Prostate gland (tissue), 2 donors: ENCODE measurements around the gene SLC17A9.

Source experiments
- CTCF ChIP-seq, 4 experiments: fragments of 200-600 bp in 2 of 4; fragments of 450-650 bp in 2 of 4; sonication (generic) in 2 of 4; IDR thresholded peaks; 1 replicate in 3 of 4; 2 replicates in 1 of 4; pipeline ENCODE4 v1.5.1; 2016 to 2019; ENCODE audit warnings: antibody characterized with exemption in 4 of 4, mild to moderate bottlenecking in 2 of 4, moderate library complexity in 2 of 4
- POLR2A ChIP-seq: fragments of 450-650 bp; IDR thresholded peaks from one replicate; pipeline ENCODE4 v1.6.1; 2016; ENCODE audit warnings: antibody characterized with exemption, mild to moderate bottlenecking
- POLR2AphosphoS5 ChIP-seq: sonication (generic); formaldehyde crosslinking; IDR thresholded peaks from one replicate; pipeline ENCODE4 v1.6.1; 2017; ENCODE audit warnings: antibody characterized with exemption

- TF ChIP-seq CTCF (IDR thresholded peaks at IDR 0.05) (no peak), POLR2AphosphoS5 (no peak), POLR2A (no peak)
Measured at GRCh38 chr20:62951896-62952372, 575 bp upstream of the SLC17A9 start.
